SK-N-SH (cell line): ENCODE data around the gene PRCC. TPM values are rescaled to one million over a fixed set of nuclear protein-coding genes. Genes with fewer than 3 reads are reported as not detected.
A peak's percentile ranks its signal among the peaks of the same experiment; 100 is the strongest.

Source experiments
- CTCF ChIA-PET: fragments of 300-600, 350-600 bp; formaldehyde crosslinking; extraction: SDS; loops from one replicate; lab custom pipeline; 2021; lab: Yijun Ruan, JAX
- POLR2A ChIA-PET: fragments of 350-600 bp; sonication (Branson Sonifier 250); formaldehyde crosslinking; extraction: SDS; loops from one replicate; lab custom pipeline; 2020; ENCODE audit warnings: antibody characterized with exemption, inconsistent platforms; lab: Yijun Ruan, JAX
- DNase-seq: peaks from one replicate; pipeline ENCODE4 v3.0.0; 2012
- H2AFZ ChIP-seq: fragments of 200-600 bp; sonication (generic); 2 replicates; pipeline ENCODE4 v1.8.1; 2016; ENCODE audit warnings: antibody characterized with exemption, mild to moderate bottlenecking, low read depth
- H3F3A ChIP-seq: fragments of 200-600 bp; sonication (generic); replicated peaks from 2 replicates; pipeline ENCODE3; 2016; ENCODE audit warnings: antibody characterized with exemption, mild to moderate bottlenecking; ENCODE audit not compliant: insufficient read depth
- H3K27ac ChIP-seq, 2 experiments: fragments of 200-500 bp in 1 of 2; fragments of 200-600 bp in 1 of 2; sonication (Bioruptor generic) in 1 of 2; sonication (generic), shearing (Covaris generic) in 1 of 2; 2 replicates each; pipeline versions ENCODE4 v1.5.1 to v1.6.1; 2014 to 2016; ENCODE audit warnings: low read depth in 2 of 2, inconsistent platforms in 1 of 2, low read length in 1 of 2, mild to moderate bottlenecking in 1 of 2, mixed read lengths in 1 of 2
- H3K27me3 ChIP-seq: fragments of 200-600 bp; sonication (generic), shearing (Covaris generic); 2 replicates; pipeline ENCODE4 v1.6.1; 2016; ENCODE audit warnings: mixed run types; ENCODE audit not compliant: insufficient read depth
- H3K36me3 ChIP-seq, 2 experiments: fragments of 200-500 bp in 1 of 2; fragments of 200-600 bp in 1 of 2; sonication (Bioruptor generic) in 1 of 2; sonication (generic) in 1 of 2; replicated peaks in 1 of 2; 2 replicates each; pipeline versions ENCODE3 to v1.5.1; 2014 to 2016; ENCODE audit warnings: low read length in 1 of 2, mild to moderate bottlenecking in 1 of 2; ENCODE audit not compliant: insufficient read depth in 2 of 2, control insufficient read depth in 1 of 2
- H3K4me1 ChIP-seq, 2 experiments: fragments of 200-500 bp in 1 of 2; fragments of 200-600 bp in 1 of 2; sonication (Bioruptor generic) in 1 of 2; sonication (generic), shearing (Covaris generic) in 1 of 2; 2 replicates each; pipeline versions ENCODE4 v1.5.1 to v1.6.1; 2014 to 2016; ENCODE audit warnings: low read depth in 1 of 2, low read length in 1 of 2, mixed run types in 1 of 2; ENCODE audit not compliant: insufficient read depth in 2 of 2, control insufficient read depth in 1 of 2
- H3K4me2 ChIP-seq: fragments of 200-600 bp; sonication (generic), shearing (Covaris generic); 2 replicates; pipeline ENCODE4 v1.6.1; 2017; ENCODE audit warnings: mixed run types
- H3K4me3 ChIP-seq, 2 experiments: fragments of 200-500 bp in 1 of 2; fragments of 200-600 bp in 1 of 2; sonication (Bioruptor generic) in 1 of 2; sonication (generic), shearing (Covaris generic) in 1 of 2; 2 replicates each; pipeline versions ENCODE4 v1.5.1 to v1.8.1; 2014 to 2016; ENCODE audit warnings: low read depth in 2 of 2, inconsistent platforms in 1 of 2, low read length in 1 of 2, mild to moderate bottlenecking in 1 of 2, mixed read lengths in 1 of 2, moderate library complexity in 1 of 2
- H3K79me2 ChIP-seq: fragments of 200-600 bp; sonication (generic); 2 replicates; pipeline ENCODE4 v1.8.1; 2017; ENCODE audit warnings: mild to moderate bottlenecking; ENCODE audit not compliant: insufficient read depth
- H3K9ac ChIP-seq: fragments of 200-600 bp; sonication (generic); 2 replicates; pipeline ENCODE4 v1.6.1; 2017; ENCODE audit warnings: mixed run types
- H3K9me2 ChIP-seq: fragments of 200-600 bp; sonication (generic); 2 replicates; pipeline ENCODE4 v1.6.1; 2017; ENCODE audit warnings: mixed run types
- H3K9me3 ChIP-seq: fragments of 200-600 bp; sonication (generic); 2 replicates; pipeline ENCODE4 v1.6.1; 2017; ENCODE audit warnings: mixed run types, mild to moderate bottlenecking, moderate library complexity
- H4K20me1 ChIP-seq: fragments of 200-600 bp; sonication (generic); 2 replicates; pipeline ENCODE4 v1.6.1; 2017; ENCODE audit warnings: mild to moderate bottlenecking, mixed run types; ENCODE audit not compliant: insufficient read depth
- CHD2 ChIP-seq: fragments of 150-350 bp; IDR thresholded peaks from 2 replicates; pipeline ENCODE4 v1.6.1; 2018; ENCODE audit warnings: low read length; ENCODE audit not compliant: partially characterized antibody
- ELF1 ChIP-seq: IDR thresholded peaks from 2 replicates; pipeline ENCODE4 v1.4.0; 2012
- EZH2phosphoT487 ChIP-seq: fragments of 200-600 bp; sonication (generic); IDR thresholded peaks from 2 replicates; pipeline ENCODE4 v1.6.1; 2017; ENCODE audit warnings: low read depth, mixed run types, mild to moderate bottlenecking, antibody characterized with exemption, moderate library complexity, borderline replicate concordance
- FOXM1 ChIP-seq: IDR thresholded peaks from 2 replicates; pipeline ENCODE4 v1.4.0; 2012; ENCODE audit warnings: low read depth, mild to moderate bottlenecking
- MEF2A ChIP-seq: IDR thresholded peaks from 2 replicates; pipeline ENCODE4 v1.4.0; 2012; ENCODE audit warnings: low read depth, borderline replicate concordance
- POLR2AphosphoS5 ChIP-seq: IDR thresholded peaks from 2 replicates; pipeline ENCODE4 v1.6.1; 2012; ENCODE audit warnings: low read depth, low read length
- RFX5 ChIP-seq: IDR thresholded peaks from 2 replicates; pipeline ENCODE4 v1.6.1; 2012; ENCODE audit warnings: mild to moderate bottlenecking, improper control_type of control experiment, low read length
- RXRA ChIP-seq: IDR thresholded peaks from 2 replicates; pipeline ENCODE4 v1.4.0; 2012; ENCODE audit warnings: low read depth, mild to moderate bottlenecking, borderline replicate concordance
- SIN3A ChIP-seq: IDR thresholded peaks from 2 replicates; pipeline ENCODE4 v1.6.1; 2012; ENCODE audit warnings: low read depth, mild to moderate bottlenecking, low read length, moderate library complexity, borderline replicate concordance
- SMC3 ChIP-seq: IDR thresholded peaks from 2 replicates; pipeline ENCODE4 v1.6.1; 2012; ENCODE audit warnings: low read depth, low read length, improper control_type of control experiment
- TAF1 ChIP-seq: IDR thresholded peaks from 2 replicates; pipeline ENCODE4 v1.6.1; 2012; ENCODE audit warnings: low read depth, mild to moderate bottlenecking, low read length, moderate library complexity, borderline replicate concordance
- TCF12 ChIP-seq: IDR thresholded peaks from 2 replicates; pipeline ENCODE4 v1.4.0; 2012
- TEAD4 ChIP-seq: IDR thresholded peaks from 2 replicates; pipeline ENCODE4 v1.4.0; 2012; ENCODE audit warnings: mild to moderate bottlenecking, borderline replicate concordance; ENCODE audit not compliant: insufficient read depth
- YY1 ChIP-seq: IDR thresholded peaks from 2 replicates; pipeline ENCODE4 v1.4.0; 2012; ENCODE audit warnings: low read depth, mild to moderate bottlenecking
- WGBS: methylation state at CpG from one replicate; pipeline ENCODE4 v1.1.6; 2017; ENCODE audit warnings: low lambda C conversion rate; 5-methylcytosine and 5-hydroxymethylcytosine counted together
- polyA plus RNA-seq, 3 experiments: library from polyadenylated mRNA; depleted of rRNA; stranded (reverse); fragments of >200 nt; gene quantifications; 2 replicates each; pipeline ENCODE4 v1.2.3, GENCODE V29; 2012
- TF ChIP-seq, protein P1 (sequence below): IDR thresholded peaks from 2 replicates; pipeline ENCODE4 v1.6.1; 2012; ENCODE audit warnings: mild to moderate bottlenecking, low read depth, low read length, moderate library complexity
- TF ChIP-seq, protein P2 (sequence below): fragments of 200-600 bp; sonication (generic); IDR thresholded peaks from 2 replicates; pipeline ENCODE4 v1.6.1; 2017; ENCODE audit warnings: antibody characterized with exemption, mild to moderate bottlenecking, moderate library complexity
- TF ChIP-seq, protein P3 (sequence below): IDR thresholded peaks from 2 replicates; pipeline ENCODE4 v1.4.0; 2012; ENCODE audit warnings: low read depth
- TF ChIP-seq, protein P4 (sequence below): IDR thresholded peaks from 2 replicates; pipeline ENCODE4 v1.4.0; 2012; ENCODE audit warnings: low read depth, borderline replicate concordance

Gene PRCC
- polyA plus RNA-seq, 1 of the 3 experiments (the other 2 are of a cell fraction), result 39.2 TPM

DNA sequence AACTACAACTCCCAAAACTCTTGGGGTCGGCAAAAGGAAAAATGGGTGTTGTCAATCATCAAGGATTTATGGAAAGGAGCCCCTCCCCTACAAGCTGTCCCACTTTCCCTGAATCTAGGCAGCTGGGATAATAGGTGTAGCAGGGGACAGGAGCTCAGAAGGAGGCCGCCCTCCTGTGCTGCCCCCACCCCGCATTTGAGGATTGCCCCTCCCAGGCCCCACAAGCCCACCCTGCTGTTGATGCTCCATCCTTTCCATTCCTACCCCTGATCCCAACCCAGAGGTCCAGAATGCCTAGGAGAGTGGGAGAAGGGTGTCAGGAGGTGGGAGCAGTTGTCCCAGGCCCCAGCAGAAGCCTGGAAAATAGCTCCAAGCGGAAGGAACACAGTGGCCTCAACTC lies 24.5 kb upstream of the PRCC start:
- H3K79me2 ChIP-seq, result peaks cover 60% of the 10 kb centered on the region
- H3K27ac ChIP-seq, result peak overlapping the region in 1 of 2 experiments; percentile 82; a peak in 3 of 4 replicates
- 93% methylated on average over 2 of the region's 4 CpGs for WGBS

More for the DNA sequence above, 24.5 kb upstream of the PRCC start:
- peaks cover 20 to 55% of the 10 kb centered on the region in 2 experiments for H3K36me3 ChIP-seq
- H3K4me3 ChIP-seq, result no peak overlapping the region
- H3K9ac ChIP-seq, result no peak overlapping the region
- POLR2A ChIA-PET, result no interaction called here
- no peaks in the 10 kb centered on the region for H3K9me2 ChIP-seq
- H3K27me3 ChIP-seq, result no peaks in the 10 kb centered on the region
- peaks cover 21 to 30% of the 10 kb centered on the region in 2 experiments for H3K4me1 ChIP-seq
- H3F3A ChIP-seq, result peaks cover 38% of the 10 kb centered on the region
- TF ChIP-seq ELF1 (no peak), MEF2A (no peak), TEAD4 (no peak), POLR2AphosphoS5 (no peak), RFX5 (no peak), TAF1 (no peak), RXRA (no peak), CHD2 (no peak), TCF12 (no peak), SIN3A (no peak), EZH2phosphoT487 (no peak), SMC3 (no peak), YY1 (no peak), FOXM1 (no peak)
- TF ChIP-seq, protein P1, sequence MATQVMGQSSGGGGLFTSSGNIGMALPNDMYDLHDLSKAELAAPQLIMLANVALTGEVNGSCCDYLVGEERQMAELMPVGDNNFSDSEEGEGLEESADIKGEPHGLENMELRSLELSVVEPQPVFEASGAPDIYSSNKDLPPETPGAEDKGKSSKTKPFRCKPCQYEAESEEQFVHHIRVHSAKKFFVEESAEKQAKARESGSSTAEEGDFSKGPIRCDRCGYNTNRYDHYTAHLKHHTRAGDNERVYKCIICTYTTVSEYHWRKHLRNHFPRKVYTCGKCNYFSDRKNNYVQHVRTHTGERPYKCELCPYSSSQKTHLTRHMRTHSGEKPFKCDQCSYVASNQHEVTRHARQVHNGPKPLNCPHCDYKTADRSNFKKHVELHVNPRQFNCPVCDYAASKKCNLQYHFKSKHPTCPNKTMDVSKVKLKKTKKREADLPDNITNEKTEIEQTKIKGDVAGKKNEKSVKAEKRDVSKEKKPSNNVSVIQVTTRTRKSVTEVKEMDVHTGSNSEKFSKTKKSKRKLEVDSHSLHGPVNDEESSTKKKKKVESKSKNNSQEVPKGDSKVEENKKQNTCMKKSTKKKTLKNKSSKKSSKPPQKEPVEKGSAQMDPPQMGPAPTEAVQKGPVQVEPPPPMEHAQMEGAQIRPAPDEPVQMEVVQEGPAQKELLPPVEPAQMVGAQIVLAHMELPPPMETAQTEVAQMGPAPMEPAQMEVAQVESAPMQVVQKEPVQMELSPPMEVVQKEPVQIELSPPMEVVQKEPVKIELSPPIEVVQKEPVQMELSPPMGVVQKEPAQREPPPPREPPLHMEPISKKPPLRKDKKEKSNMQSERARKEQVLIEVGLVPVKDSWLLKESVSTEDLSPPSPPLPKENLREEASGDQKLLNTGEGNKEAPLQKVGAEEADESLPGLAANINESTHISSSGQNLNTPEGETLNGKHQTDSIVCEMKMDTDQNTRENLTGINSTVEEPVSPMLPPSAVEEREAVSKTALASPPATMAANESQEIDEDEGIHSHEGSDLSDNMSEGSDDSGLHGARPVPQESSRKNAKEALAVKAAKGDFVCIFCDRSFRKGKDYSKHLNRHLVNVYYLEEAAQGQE, result no peak
- TF ChIP-seq, protein P2, sequence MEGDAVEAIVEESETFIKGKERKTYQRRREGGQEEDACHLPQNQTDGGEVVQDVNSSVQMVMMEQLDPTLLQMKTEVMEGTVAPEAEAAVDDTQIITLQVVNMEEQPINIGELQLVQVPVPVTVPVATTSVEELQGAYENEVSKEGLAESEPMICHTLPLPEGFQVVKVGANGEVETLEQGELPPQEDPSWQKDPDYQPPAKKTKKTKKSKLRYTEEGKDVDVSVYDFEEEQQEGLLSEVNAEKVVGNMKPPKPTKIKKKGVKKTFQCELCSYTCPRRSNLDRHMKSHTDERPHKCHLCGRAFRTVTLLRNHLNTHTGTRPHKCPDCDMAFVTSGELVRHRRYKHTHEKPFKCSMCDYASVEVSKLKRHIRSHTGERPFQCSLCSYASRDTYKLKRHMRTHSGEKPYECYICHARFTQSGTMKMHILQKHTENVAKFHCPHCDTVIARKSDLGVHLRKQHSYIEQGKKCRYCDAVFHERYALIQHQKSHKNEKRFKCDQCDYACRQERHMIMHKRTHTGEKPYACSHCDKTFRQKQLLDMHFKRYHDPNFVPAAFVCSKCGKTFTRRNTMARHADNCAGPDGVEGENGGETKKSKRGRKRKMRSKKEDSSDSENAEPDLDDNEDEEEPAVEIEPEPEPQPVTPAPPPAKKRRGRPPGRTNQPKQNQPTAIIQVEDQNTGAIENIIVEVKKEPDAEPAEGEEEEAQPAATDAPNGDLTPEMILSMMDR, result no peak
- TF ChIP-seq, protein P3, sequence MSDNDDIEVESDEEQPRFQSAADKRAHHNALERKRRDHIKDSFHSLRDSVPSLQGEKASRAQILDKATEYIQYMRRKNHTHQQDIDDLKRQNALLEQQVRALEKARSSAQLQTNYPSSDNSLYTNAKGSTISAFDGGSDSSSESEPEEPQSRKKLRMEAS, result no peak
- TF ChIP-seq, protein P4, sequence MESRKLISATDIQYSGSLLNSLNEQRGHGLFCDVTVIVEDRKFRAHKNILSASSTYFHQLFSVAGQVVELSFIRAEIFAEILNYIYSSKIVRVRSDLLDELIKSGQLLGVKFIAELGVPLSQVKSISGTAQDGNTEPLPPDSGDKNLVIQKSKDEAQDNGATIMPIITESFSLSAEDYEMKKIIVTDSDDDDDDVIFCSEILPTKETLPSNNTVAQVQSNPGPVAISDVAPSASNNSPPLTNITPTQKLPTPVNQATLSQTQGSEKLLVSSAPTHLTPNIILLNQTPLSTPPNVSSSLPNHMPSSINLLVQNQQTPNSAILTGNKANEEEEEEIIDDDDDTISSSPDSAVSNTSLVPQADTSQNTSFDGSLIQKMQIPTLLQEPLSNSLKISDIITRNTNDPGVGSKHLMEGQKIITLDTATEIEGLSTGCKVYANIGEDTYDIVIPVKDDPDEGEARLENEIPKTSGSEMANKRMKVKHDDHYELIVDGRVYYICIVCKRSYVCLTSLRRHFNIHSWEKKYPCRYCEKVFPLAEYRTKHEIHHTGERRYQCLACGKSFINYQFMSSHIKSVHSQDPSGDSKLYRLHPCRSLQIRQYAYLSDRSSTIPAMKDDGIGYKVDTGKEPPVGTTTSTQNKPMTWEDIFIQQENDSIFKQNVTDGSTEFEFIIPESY, result no peak
- TF ChIP-seq, all 33 proteins: peak for 0
- Histone ChIP-seq H4K20me1 (no peaks in the 10 kb centered on the region), H3K4me2 (no peak overlapping the region), H3K9me3 (no peaks in the 10 kb centered on the region), H2AFZ (no peak overlapping the region)
- no peak for DNase-seq
- CTCF ChIA-PET, result interaction anchor here (1.7 to 8.6 kb wide), 4 partner anchors 14 to 96 kb away, joined by 4 to 42 read pairs (median 14); partner anchors contain the start of genes ISG20L2 and METTL25B
